NOMO-1 treated with dmso at 0.1 percent for 144 hours (cell line): ENCODE measurements around the gene AKT3.
"Not testable (repeated sequence)": the region's sequence is repeated elsewhere in the genome, so short reads cannot be mapped to it uniquely, and the experiment has no call there.

Experiments used
- DNase-seq: peaks from one replicate; lab custom pipeline; 2025; ENCODE audit not compliant: unreplicated experiment; lab: John Stamatoyannopoulos, UW

The AKT3 gene

DNA sequence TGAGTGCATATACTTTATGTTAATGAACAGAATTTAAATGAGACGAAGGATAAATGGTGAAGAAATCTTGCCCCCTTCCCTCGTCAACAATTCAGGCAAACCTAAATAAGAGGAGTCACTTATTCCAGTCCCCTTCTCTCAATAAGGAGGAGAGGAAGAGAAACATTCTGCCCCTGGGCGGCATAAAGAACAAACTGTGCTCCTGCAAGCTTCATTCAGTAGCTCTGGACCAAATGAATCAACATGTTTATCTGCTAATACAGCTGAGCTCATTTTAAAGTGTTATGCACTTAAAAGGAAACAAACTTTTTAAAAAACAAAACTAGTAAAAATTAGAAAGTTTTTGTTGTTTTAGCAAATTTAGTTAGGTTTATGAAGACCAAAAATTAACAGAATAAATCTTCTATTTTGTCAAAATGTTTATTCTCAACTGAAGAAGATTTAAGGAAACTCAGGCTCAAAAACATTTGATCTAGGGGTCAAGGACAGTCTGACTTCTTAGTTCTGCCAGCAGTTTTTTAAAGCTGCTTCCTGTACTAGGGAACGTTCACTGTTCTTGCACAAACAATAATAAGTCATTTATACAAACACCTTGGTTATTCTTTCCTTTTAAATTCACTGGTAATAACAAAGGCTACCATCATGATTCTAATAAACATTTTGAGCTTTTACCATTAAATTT is 58.3 kb downstream of the AKT3 start:
- DNase-seq = no peak

DNA sequence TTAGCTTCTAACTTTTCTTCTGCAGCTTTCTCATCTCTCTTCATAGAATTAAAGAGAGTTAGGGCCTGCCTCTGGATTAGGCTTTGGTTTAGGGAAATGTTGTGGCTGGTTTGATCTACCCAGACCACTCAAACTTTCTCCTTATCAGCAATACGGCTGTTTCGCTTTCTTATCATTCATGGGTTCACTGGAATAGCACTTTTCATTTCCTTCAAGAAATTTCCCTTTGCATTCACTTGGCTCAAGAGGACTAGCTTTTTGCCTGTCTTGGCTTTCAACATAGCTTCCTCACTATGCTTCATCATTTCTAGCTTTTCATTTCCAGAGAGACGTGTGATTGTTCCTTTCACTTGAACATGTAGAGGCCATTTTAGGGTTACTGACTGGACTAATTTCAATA is 59.6 kb downstream of the AKT3 start:
- no peak for DNase-seq

DNA sequence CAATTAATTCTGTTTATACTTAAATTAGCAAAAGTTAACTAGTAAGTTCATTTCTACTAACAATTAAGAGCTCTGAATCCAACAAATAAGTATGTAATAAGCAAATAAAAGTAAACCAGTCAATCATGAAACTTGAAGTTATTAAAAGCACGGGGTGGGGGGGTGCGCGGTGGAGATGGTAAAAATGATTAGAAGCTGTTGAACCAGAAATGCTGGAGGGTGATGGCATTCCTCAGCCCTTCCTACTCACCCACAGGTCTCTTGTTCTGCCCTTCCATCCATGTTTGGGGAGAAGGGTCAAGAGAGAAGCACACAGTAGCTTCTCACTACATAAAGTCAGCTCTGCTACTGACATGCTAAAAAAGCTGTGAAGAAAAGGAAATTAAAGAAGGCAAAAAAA is 63.5 kb downstream of the AKT3 start:
- DNase-seq = no peak

DNA sequence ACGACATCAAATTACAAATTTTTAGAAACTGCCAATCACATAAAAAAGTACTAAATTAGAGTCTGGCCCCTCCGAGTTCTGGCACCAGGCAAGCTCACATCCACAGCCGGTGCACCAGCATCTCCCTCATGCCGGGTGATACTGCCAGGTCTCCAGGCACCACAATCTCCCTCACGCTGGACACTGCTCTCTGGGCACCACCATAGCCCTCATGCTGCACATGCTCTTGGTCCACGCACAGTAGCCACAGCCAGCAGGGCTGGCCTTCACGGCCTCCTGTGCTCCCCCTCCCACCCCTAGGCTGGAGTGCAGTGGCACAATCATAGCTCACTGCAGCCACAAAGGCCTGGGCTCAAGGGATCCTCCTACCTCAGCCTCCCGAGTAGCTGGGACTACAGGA is 65.5 kb downstream of the AKT3 start:
- no peak for DNase-seq

DNA sequence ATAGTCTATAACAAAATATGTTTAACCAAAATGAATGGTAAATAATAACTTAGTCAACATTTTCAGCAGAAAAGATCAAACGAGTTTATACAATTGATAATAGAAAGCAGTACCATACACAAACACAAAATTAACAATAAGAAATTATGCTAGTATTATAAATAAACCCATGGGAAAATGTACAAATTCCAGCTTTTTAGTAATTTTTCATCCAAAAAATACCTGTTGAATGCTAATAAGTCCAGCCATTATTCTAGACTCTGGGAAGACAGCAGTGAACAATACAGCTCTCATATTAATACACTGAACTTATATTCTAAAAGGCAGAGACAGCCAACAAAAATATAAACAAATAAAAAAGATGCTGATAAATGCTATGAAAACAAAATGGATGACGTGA is 66.3 kb downstream of the AKT3 start:
- no peak for DNase-seq

DNA sequence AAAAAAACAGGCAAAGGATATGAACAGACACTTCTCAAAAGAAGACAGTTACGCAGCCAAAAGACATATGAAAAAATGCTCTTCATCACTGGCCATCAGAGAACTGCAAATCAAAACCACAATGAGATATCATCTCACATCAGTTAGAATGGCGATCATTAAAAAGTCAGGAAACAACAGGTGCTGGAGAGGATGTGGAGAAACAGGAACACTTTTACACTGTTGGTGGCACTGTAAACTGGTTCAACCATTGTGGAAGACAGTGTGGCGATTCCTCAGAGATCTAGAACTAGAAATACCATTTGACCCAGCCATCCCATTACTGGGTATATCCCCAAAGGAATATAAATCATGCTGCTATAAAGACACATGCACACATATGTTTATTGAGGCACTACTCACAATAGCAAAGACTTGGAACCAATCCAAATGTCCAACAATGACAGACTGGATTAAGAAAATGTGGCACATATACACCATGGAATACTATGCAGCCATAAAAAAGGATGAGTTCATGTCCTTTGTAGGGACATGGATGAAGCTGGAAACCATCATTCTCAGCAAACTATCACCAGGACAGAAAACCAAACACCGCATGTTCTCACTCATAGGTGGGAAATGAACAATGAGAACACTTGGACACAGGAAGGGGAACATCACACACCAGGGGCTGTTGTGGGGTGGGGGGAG is 77.5 kb downstream of the AKT3 start:
- DNase-seq = not testable (repeated sequence)

DNA sequence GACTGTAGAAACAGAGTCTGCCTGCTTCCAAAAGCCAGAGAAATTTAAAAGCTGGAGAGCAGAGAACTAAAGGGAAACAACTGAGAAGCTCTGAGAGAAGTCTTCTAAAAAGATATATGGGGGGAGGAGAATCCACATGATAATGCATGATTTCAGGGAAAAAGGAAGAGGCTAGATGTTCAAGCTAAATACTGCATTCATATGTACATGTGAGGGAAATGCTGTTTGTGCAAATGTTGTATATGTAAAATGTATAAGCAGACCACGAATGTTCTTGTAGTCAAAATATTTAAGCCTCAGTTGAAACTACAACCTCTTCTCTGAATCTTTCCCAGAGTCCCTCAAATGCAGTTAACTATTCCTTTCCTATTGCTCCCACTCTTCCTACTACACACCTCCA is 79.2 kb downstream of the AKT3 start:
- no peak for DNase-seq

DNA sequence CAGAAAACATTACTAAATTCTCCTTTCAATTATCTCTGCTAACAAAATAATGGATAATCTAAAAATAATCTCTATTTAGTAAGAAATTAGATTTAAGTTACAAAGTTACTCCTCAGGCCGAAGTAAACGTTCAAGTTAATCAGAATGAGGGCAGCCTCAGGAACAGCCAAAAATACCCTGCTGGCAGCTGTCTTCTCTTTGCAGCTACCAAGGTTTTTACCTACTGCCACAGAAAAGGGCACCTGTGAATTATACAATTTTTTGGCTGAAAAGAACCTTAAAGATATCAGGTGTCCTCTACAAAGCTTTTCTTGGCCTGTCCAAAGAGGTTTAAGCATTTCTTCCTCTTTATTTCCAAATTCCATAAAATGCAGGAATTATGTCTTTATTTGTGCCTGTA is 84.4 kb downstream of the AKT3 start:
- no peak for DNase-seq

DNA sequence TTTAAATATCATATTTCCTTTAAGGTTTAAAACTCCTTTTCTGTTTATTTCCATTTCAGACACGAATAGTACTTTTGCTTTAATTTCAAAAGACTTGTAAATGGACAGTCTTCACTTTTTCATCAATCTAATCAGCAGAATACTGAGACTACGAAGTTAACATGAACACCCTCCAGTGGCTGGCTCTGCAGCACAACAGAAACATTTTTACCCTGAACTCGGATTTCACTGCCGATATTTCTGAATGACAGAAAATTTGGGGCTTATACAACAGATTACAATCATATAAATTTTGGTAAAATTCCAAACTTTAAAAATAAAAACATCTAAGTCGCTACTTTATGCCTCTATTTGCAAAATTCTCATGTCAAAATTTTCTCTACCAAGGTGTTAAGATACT is 86.2 kb downstream of the AKT3 start:
- DNase-seq = no peak

DNA sequence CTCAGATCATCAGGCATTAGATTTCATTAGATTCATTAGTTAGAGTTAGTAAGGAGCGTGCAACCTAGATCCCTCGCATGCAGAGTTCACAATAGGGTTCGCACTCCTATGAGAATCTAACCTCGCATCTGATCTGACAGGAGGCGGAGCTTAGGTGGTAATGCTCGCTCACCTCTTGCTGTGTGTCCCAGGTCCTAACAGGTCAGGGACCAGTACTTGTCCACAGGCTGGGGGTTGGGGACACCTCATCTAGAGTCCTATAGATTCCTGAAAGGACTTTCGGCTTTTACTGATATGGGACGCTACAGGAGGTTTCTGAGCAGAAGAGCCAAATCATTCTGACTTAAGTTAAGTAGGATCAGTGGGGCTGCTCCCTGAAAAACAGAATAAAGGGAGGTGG is 91.4 kb downstream of the AKT3 start:
- DNase-seq = no peak

DNA sequence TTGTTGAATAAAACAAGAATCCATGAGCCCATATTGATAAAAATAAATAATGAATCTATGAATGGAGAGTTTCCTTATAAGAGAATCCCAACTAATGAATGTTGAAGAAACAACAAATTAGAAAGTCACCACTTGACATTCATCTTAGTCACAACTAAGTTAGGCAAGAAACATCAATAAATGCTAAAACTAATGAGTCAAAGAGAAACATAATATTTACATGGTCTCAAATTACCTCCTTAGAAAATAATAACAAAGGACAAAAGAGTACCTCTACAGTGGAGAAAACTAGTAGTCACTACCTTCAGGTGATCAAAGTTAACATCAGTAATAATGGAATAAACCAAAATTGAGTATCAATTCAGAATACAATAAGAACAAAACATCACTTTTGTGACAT is 93.5 kb downstream of the AKT3 start:
- no peak for DNase-seq

DNA sequence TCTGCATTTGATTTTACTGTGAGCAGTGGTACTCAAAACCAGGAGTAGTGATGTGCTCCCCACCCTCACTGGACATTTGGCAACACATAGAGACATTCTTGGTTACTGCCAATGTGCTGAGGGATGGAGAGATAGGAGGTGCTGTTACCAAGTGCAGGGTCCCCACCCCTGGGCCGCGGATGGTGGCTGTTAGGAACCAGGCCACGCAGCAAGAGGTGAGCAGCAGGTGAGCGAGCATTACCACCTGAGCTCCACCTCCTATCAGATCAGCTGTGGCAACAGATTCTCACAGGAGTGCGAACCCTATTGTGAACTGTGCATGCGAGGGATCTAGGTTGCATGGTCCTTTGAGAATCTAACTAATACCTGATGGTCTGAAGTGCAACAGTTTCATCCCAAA is 95.7 kb downstream of the AKT3 start:
- DNase-seq = no peak

DNA sequence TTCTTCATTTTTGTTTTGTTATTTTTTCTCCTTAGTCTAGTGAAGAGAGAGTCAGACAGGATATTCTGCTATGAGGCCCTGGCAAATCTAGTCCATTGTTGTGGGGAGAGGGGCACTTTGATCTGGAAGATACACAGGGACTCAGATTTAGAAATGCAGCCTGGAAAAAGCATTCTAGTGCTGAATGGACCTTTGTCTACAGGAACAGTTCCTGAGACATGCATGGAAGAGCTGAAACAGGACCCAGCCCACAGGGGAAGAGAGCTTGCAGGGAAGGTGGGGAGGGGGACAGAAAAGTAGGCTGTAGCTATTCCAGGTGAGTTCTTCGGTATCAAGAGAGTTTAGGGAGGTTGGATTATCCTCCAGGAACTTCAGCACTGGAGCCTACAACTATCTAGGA is 98.5 kb downstream of the AKT3 start:
- no peak for DNase-seq

DNA sequence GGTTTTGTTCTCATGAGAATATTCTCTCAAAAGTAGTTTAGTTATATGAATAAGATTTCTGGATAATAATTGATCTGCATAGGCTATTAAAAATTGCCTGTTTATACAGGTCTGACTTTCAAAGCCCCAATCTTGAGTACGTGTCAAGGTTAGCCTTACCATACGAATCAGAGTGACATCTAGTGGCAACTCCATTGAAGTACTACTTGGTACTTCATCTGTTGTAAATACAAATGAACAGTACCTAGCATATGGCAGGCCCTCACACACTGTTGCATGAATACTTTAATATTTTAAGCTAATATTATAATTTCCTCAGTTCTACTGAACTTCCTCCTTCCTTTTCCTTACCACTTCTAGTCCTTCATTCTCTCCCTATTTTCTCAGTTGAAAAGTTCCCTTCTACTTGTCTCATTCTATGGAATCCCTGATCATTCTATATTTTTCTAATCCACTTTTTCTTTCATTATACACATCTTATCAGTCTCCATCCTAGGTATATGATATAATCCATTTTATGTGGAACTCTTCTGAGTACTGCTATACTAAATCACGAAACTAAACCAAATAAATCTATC is 101.2 kb downstream of the AKT3 start:
- DNase-seq = peak; percentile 33

DNA sequence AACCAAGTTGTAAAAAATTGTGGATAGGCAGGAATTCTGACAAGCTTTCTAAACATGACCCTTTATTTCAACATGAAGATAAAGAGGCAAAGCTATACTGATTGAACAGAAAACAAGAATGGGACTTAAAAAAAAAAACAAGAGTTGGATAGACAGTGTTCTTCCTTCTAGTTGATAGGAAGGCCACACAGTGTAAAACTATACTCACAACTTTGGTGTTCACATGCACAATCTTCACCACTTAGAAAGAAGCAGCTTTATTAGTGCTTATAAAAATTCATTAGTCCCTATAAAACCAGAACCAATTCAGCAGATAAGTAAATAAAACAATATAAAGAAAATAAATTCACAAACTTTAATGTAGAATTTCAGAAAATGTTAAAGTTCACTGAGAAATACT is 101.8 kb downstream of the AKT3 start:
- DNase-seq = no peak

DNA sequence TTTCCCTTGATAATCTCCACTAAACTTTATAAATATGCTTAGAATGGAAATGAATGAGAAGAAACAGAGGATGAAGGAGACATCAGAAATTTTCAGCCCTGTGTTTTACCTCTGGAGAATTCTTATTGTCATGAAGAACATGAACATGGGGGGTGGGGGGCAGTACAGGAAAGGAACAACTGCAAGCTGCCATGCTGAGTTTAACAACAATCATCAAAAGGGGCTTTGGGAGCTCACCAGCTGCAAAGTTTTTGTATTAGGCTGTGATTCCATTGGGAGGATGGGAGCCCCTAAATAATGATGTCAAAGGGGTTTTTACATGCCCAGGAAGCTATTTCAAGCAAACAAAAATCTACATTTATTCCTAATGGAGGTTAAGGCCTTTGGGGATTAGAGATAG is 103.3 kb downstream of the AKT3 start:
- no peak for DNase-seq

DNA sequence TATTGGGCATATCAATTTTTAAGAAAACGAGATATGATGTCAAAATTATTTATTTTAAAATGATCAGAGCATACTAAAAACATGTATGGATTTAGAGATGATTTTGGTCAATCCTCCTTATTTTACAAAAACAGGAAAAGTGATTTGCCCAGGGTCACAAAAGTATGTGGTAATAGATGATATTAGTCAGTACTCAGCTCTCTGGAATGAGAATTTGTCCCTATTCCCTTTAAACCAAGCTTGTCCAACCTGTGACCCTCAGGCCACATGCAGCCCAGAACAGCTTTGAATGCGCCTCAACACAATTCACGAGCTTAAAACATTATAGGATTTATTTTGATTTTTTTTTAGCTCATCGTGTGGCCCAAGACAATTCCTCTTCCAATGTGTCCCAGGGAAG is 104.7 kb downstream of the AKT3 start:
- no peak for DNase-seq

DNA sequence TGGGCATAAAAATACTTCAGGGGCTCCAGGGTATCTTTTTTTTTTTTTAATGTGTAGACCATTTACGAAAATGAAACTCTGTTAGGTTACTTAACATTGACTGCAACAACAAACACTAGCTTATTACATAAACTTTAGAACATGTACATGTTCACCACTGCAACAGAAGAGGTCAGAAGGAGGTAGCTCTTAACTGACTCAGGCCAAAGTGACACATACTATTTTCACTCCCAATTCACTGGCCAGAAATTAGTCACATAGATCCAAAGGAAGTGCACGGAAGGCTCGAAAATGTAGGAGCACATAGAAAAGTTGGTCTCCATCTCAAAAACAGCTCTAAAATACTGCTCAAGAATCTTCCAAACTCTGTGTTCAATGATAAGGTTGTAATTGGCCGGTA is 107.2 kb downstream of the AKT3 start:
- no peak for DNase-seq

DNA sequence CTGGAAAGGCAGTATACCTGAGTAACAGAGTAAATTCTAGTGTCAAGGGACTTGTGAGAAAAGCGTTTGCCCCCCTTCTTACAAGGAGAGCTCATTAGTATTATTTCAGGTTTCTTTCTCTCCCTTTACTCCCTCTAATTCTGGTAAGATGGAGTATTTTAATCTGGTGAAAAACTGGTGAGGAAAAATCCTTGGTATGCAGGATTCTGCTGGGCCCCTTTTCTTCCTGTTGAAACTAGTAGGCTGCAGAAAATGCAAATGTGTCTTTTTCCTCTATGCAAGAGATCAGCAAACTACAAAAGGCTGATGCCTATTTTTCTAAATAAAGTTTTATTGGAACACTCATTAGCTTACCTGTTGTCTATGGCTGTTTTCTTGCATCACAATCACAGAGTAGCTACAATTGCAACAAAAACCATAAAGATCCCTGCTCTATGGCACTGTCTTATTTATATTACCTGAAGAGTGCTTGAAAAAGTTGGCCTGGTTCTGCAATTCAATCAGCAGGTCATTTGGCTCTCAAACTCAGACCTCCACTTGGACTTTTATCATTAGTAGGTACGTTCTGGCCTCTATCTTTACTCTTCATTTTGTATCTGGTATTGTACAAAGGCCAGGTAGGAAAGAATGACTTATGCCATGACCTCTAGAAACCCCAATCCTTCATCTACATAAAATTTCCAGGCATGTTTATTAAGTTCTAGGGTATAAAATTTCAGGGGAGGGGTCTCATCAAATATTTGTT is 109.6 kb downstream of the AKT3 start:
- DNase-seq = no peak

DNA sequence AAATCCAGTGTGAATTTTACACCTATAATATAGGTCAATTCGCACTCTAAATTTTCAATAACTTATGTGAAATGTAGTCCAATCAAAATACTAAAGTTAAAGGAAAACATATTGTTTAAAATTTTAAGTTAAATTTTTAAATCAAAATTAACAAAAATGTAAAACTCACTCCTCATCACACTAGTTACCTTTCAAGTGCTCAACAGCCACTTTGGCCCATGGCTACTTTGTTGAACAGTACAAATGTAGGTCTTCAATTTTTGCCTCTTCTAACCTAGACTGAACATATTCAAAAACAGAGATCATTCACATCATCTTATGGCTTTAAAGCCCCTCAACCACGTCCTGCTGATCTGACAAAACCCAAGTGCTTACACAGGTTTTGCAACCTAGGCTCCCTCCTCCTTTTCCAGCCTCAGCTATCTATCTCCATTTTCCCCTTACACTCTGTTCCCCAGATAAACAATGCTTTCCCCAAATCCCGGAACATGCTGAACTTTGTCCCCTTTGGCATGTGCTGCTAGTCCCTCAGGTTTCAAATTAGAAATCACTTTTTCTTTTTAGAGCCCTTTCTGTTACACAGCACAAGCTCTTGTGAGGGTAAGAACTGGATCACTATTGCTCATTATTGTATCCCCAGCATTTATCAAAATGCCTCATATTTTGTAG is 110.6 kb downstream of the AKT3 start:
- DNase-seq = no peak

DNA sequence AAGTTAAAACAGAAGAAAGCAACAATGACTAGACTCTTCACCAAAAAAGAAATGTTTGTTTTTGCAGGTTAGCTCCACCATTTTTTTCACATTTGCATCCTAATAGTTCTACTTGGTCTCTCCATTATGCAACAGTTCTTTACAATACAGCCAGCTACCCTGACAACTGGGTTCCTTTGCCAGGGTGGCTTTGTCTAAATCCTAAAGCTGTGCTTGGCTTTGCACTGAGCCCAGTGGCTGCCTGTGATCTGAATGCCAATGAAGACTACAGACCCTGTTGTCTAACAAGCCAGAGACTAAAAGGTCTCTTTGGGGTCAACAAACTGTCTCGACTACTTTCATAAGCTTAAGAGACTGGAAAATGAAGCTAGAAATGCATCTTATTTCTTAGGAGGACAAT is 112.0 kb downstream of the AKT3 start:
- no peak for DNase-seq

DNA sequence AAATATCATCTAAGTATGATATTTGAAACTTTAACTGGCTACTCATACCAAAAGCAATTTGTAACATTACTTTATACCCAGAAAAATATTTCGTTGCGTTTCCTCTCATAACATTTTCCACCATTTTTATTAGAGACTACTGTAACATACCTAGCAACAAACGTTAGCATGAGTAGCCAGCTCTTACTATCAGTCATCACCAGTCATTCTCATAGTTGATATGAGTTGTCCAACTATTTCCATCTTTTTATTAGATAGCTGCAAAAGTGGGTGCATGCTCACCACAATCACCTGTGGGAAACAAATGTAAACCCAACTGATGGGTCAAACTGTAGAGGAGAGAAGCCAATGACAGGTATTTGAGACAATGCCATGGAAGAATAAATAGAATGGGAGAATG is 114.6 kb downstream of the AKT3 start:
- DNase-seq = no peak
